Transverse colon (tissue), 4 donors: Measurements from ENCODE around the gene KAZN. TPM values are rescaled to one million over a fixed set of nuclear protein-coding genes. Genes with fewer than 3 reads are reported as not detected.
A peak's percentile ranks its signal among the peaks of the same experiment; 100 is the strongest.

Source experiments
- DNase-seq: peaks from one replicate; pipeline ENCODE4 v3.0.0-alpha.2; 2019
- H3K27ac ChIP-seq, 4 donors: fragments of 200-600 bp; sonication (generic); 2 replicates each; pipeline ENCODE4 v1.5.1; 2016 to 2018; ENCODE audit warnings: inconsistent platforms in 4 of 4
- H3K27me3 ChIP-seq: fragments of 200-600 bp; sonication (generic); 2 replicates; pipeline ENCODE4 v1.5.1; 2017; ENCODE audit warnings: inconsistent platforms
- H3K36me3 ChIP-seq, 4 donors: fragments of 200-600 bp; sonication (generic); 2 replicates each; pipeline ENCODE4 v1.5.1; 2017 to 2019; ENCODE audit warnings: inconsistent platforms in 4 of 4
- H3K4me1 ChIP-seq, 4 donors: fragments of 200-600 bp; sonication (generic); 2 replicates each; pipeline ENCODE4 v1.5.1; 2017 to 2020; ENCODE audit warnings: inconsistent platforms in 4 of 4
- H3K4me3 ChIP-seq, 4 donors: fragments of 200-600 bp; sonication (generic); 1 replicate in 1 of 4; 2 replicates in 3 of 4; pipeline versions ENCODE4 v1.5.1 to v1.6.1; 2017 to 2019; ENCODE audit warnings: inconsistent platforms in 4 of 4
- H3K9me3 ChIP-seq, 2 donors: fragments of 200-600 bp; sonication (generic); 2 replicates each; pipeline ENCODE4 v1.5.1; 2017 to 2019; ENCODE audit warnings: inconsistent platforms in 2 of 2
- CTCF ChIP-seq, 5 experiments: fragments of 200-600 bp in 3 of 5; fragments of 450-650 bp in 2 of 5; sonication (generic) in 3 of 5; IDR thresholded peaks; 1 replicate in 2 of 5; 2 replicates in 3 of 5; pipeline ENCODE4 v1.5.1; 2016 to 2017; ENCODE audit warnings: antibody characterized with exemption in 5 of 5, inconsistent platforms in 3 of 5, mild to moderate bottlenecking in 2 of 5, moderate library complexity in 1 of 5
- EP300 ChIP-seq: sonication (generic); formaldehyde crosslinking; IDR thresholded peaks from one replicate; pipeline ENCODE4 v1.6.1; 2017; ENCODE audit warnings: antibody characterized with exemption, low read depth
- POLR2A ChIP-seq: fragments of 450-650 bp; IDR thresholded peaks from one replicate; pipeline ENCODE4 v1.6.1; 2016; ENCODE audit warnings: antibody characterized with exemption, mild to moderate bottlenecking, moderate library complexity
- POLR2AphosphoS5 ChIP-seq, 3 donors: sonication (generic); formaldehyde crosslinking; IDR thresholded peaks; one replicate each; pipeline ENCODE4 v1.6.1; 2016; ENCODE audit warnings: antibody characterized with exemption in 3 of 3
- WGBS, 2 donors: methylation state at CpG; one replicate each; pipeline ENCODE4 v1.1.5; 2018; ENCODE audit warnings: low coverage in 1 of 2; 5-methylcytosine and 5-hydroxymethylcytosine counted together
- in situ Hi-C, 4 donors: fragments of 200-750 bp; cut with MboI; loops; one replicate each; pipeline versions ENCODE4 v1.15.0 to v1.15.1; 2017; ENCODE audit warnings: low sequenced_read_pairs in 3 of 4, low pct_ligation_motif_present in 1 of 4, low pct_unique_long_range_greater_than_20kb in 1 of 4
- intact Hi-C: fragments of 100-400 bp; cut with DNase I; formaldehyde crosslinking; loops from one replicate; pipeline ENCODE4 v1.15.1; 2023; ENCODE audit warnings: low total_unique reads
- total RNA-seq, 4 donors: library from RNA; depleted of rRNA; stranded (reverse); fragments of >200 nt; gene quantifications; one replicate each; pipeline ENCODE4 v1.1.0, GENCODE V29; 2016

KAZN gene
- total RNA-seq, 4 donors from 2014 or later, result 12.0 to 17.1 (median 16.2) TPM

- in situ Hi-C loops, result no loop called here
- Histone ChIP-seq H3K9me3 (no peaks in the 10 kb centered on the region), H3K36me3 (no peaks in the 10 kb centered on the region), H3K27ac (no peak overlapping the region), H3K27me3 (no peaks in the 10 kb centered on the region), H3K4me1 (no peaks in the 10 kb centered on the region), H3K4me3 (no peak overlapping the region)
- DNase-seq, result no peak
- TF ChIP-seq POLR2A (no peak), CTCF (IDR thresholded peaks at IDR 0.05) (peak in 1 of 5 experiments; percentile 9)
- WGBS, 2 donors, result 91 to 95% methylated on average over 1 to 3 of the region's 3 CpGs
- intact Hi-C loops, result no loop called here
Observed at GRCh38 chr1:14608308-14608707, 9.8 kb downstream of the KAZN start.

- 76 to 89% methylated on average over 1 to 4 of the region's 4 CpGs for WGBS, 2 donors
- no peaks in the 10 kb centered on the region for H3K9me3 ChIP-seq
- no peak overlapping the region for H3K4me3 ChIP-seq
- H3K27me3 ChIP-seq, result no peaks in the 10 kb centered on the region
- H3K36me3 ChIP-seq, result no peaks in the 10 kb centered on the region
- no peak overlapping the region for H3K27ac ChIP-seq
- TF ChIP-seq POLR2A (no peak), POLR2AphosphoS5 (IDR thresholded peaks at IDR 0.05) (no peak), CTCF (IDR thresholded peaks at IDR 0.05) (no peak), EP300 (no peak)
- intact Hi-C loops (no loop called here), in situ Hi-C loops (no loop called here)
- no peak for DNase-seq
- H3K4me1 ChIP-seq, result no peaks in the 10 kb centered on the region
Observed at GRCh38 chr1:14610761-14611160, 12.3 kb downstream of the KAZN start.

- no peaks in the 10 kb centered on the region for H3K4me1 ChIP-seq
- no peaks in the 10 kb centered on the region for H3K27me3 ChIP-seq
- in situ Hi-C loops, result no loop called here
- 85 to 92% methylated on average over 3 of the region's 3 CpGs for WGBS, 2 donors
- no peaks in the 10 kb centered on the region for H3K36me3 ChIP-seq
- H3K27ac ChIP-seq, result no peak overlapping the region
- H3K4me3 ChIP-seq, result no peak overlapping the region
- TF ChIP-seq POLR2AphosphoS5 (IDR thresholded peaks at IDR 0.05), result no peak
- no peak for TF ChIP-seq CTCF (IDR thresholded peaks at IDR 0.05)
- no peak for TF ChIP-seq POLR2A
- TF ChIP-seq EP300, result no peak
- H3K9me3 ChIP-seq, result no peaks in the 10 kb centered on the region
- intact Hi-C loops, result no loop called here
- DNase-seq, result no peak
Observed at GRCh38 chr1:14611792-14612191, 13.3 kb downstream of the KAZN start.

- Histone ChIP-seq H3K9me3 (no peaks in the 10 kb centered on the region), H3K27me3 (no peaks in the 10 kb centered on the region), H3K27ac (no peak overlapping the region), H3K4me1 (no peaks in the 10 kb centered on the region), H3K36me3 (no peaks in the 10 kb centered on the region), H3K4me3 (no peak overlapping the region)
- DNase-seq, result no peak
- in situ Hi-C loops, result no loop called here
- intact Hi-C loops, result no loop called here
- WGBS, 2 donors, result 90 to 100% methylated on average over 3 to 5 of the region's 5 CpGs
- TF ChIP-seq POLR2AphosphoS5 (IDR thresholded peaks at IDR 0.05) (no peak), CTCF (IDR thresholded peaks at IDR 0.05) (no peak), POLR2A (no peak), EP300 (no peak)
Observed at GRCh38 chr1:14612256-14612655, 13.8 kb downstream of the KAZN start.
